K562 (cell line): ENCODE measurements around the gene OR10H5. TPM values are rescaled to one million over a fixed set of nuclear protein-coding genes. Genes with fewer than 3 reads are reported as not detected.

Experiments
- CREM ChIP-seq: IDR thresholded peaks from 2 replicates; pipeline ENCODE4 v1.6.1; 2014; ENCODE audit warnings: antibody characterized with exemption, low read depth
- HNRNPUL1 ChIP-seq: fragments of 200-400 bp; formaldehyde crosslinking; IDR thresholded peaks from 2 replicates; pipeline ENCODE4 v1.6.1; 2017; ENCODE audit warnings: low read length
- IRF2 ChIP-seq: sonication (generic); formaldehyde crosslinking; IDR thresholded peaks from 2 replicates; pipeline ENCODE4 v1.8.1; 2022; ENCODE audit warnings: mild to moderate bottlenecking, missing genetic modification reagents
- JUN ChIP-seq, 2 experiments: sonication (generic) in 1 of 2; formaldehyde crosslinking in 1 of 2; IDR thresholded peaks; 2 replicates each; pipeline versions ENCODE4 v1.6.1 to v1.8.0; 2012 to 2022; ENCODE audit warnings: borderline replicate concordance in 2 of 2, mild to moderate bottlenecking in 2 of 2, improper control_type of control experiment in 1 of 2, low read depth in 1 of 2, low read length in 1 of 2, missing genetic modification reagents in 1 of 2
- NELFE ChIP-seq: IDR thresholded peaks from 2 replicates; pipeline ENCODE4 v1.6.1; 2011; ENCODE audit warnings: mild to moderate bottlenecking; ENCODE audit not compliant: insufficient read depth, insufficient read length
- POLR3G ChIP-seq: IDR thresholded peaks from 2 replicates; pipeline ENCODE4 v1.6.1; 2011; ENCODE audit not compliant: insufficient read length, insufficient replicate concordance; ENCODE audit errors: extremely low read depth
- RHOXF2B ChIP-seq: fragments of 250-450 bp; sonication (Bioruptor Pico); conservative IDR thresholded peaks from 2 replicates; pipeline ENCODE4 v1.5.1; 2021
- TEAD1 ChIP-seq, 2 experiments: fragments of 450-650 bp in 1 of 2; sonication (generic) in 1 of 2; formaldehyde crosslinking; IDR thresholded peaks; 2 replicates each; pipeline versions ENCODE4 v1.4.0 to v1.8.0; 2020 to 2022; ENCODE audit warnings: mild to moderate bottlenecking in 2 of 2, missing genetic modification reagents in 1 of 2
- YY1 ChIP-seq, 3 experiments: IDR thresholded peaks; 2 replicates each; pipeline ENCODE4 v1.6.1; 2011; ENCODE audit warnings: low read length in 2 of 3, mild to moderate bottlenecking in 2 of 3, moderate library complexity in 2 of 3, borderline replicate concordance in 1 of 3, control low read depth in 1 of 3, low read depth in 1 of 3; ENCODE audit not compliant: insufficient read depth in 3 of 3, insufficient replicate concordance in 2 of 3, control insufficient read depth in 1 of 3, insufficient read length in 1 of 3; ENCODE audit errors: extremely low read depth in 1 of 3
- ZFX ChIP-seq: sonication (generic); formaldehyde crosslinking; IDR thresholded peaks from 2 replicates; pipeline ENCODE4 v1.8.0; 2022; ENCODE audit warnings: mild to moderate bottlenecking, missing genetic modification reagents, moderate library complexity
- ZNF589 ChIP-seq: fragments of 200-800 bp; sonication (Bioruptor generic); IDR thresholded peaks from 2 replicates; pipeline ENCODE4 v1.6.1; 2016; ENCODE audit warnings: low read depth, missing genetic modification characterization, missing compliant biosample characterization
- ZNF76 ChIP-seq: fragments of 250-450 bp; sonication (Bioruptor Pico); IDR thresholded peaks from 2 replicates; pipeline ENCODE4 v1.4.0; 2020; ENCODE audit warnings: mild to moderate bottlenecking, moderate library complexity, borderline replicate concordance
- polyA plus RNA-seq, 8 experiments: library from polyadenylated mRNA; depleted of rRNA in 4 of 8; stranded (reverse) in 5 of 8; unstranded in 3 of 8; fragments of >200 nt; fragmentation: Nextera tagmentation in 2 of 8; fragmentation: Illumina TruSeq in 1 of 8; extraction: Ambion mirVana in 2 of 8; extraction: Trizol in 1 of 8; gene quantifications; 2 replicates each; pipeline versions ENCODE4 v1.2.1 to v1.2.3, GENCODE V29; 2011 to 2014; ENCODE audit warnings: inconsistent platforms in 1 of 8, missing spikeins in 1 of 8
- total RNA-seq, 7 experiments: library from RNA; depleted of rRNA in 6 of 7; stranded (reverse); fragments of >200 nt in 6 of 7; fragmentation: Illumina TruSeq in 2 of 7; extraction: Trizol in 2 of 7; gene quantifications; 2 replicates each; pipeline versions ENCODE4 v1.2.1 to v1.2.3, GENCODE V29; 2011 to 2021; ENCODE audit warnings: low replicate concordance in 1 of 7
- TF ChIP-seq, protein P1 (sequence below): fragments of 450-650 bp; formaldehyde crosslinking; conservative IDR thresholded peaks from 2 replicates; pipeline ENCODE4 v1.4.0; 2022; ENCODE audit warnings: mild to moderate bottlenecking, missing genetic modification characterization
- TF ChIP-seq, protein P2 (sequence below): sonication (generic); formaldehyde crosslinking; IDR thresholded peaks from 2 replicates; pipeline ENCODE4 v1.5.0; 2020; ENCODE audit warnings: missing genetic modification reagents
- TF ChIP-seq, protein P3 (sequence below): fragments of 450-650 bp; IDR thresholded peaks from 2 replicates; pipeline ENCODE4 v1.6.1; 2016; ENCODE audit warnings: borderline replicate concordance

OR10H5 gene
- total and polyA plus RNA-seq, 9 of the 15 experiments (the other 6 are each of a cell fraction or from before 2014, with no cell fraction given): not detected

DNA sequence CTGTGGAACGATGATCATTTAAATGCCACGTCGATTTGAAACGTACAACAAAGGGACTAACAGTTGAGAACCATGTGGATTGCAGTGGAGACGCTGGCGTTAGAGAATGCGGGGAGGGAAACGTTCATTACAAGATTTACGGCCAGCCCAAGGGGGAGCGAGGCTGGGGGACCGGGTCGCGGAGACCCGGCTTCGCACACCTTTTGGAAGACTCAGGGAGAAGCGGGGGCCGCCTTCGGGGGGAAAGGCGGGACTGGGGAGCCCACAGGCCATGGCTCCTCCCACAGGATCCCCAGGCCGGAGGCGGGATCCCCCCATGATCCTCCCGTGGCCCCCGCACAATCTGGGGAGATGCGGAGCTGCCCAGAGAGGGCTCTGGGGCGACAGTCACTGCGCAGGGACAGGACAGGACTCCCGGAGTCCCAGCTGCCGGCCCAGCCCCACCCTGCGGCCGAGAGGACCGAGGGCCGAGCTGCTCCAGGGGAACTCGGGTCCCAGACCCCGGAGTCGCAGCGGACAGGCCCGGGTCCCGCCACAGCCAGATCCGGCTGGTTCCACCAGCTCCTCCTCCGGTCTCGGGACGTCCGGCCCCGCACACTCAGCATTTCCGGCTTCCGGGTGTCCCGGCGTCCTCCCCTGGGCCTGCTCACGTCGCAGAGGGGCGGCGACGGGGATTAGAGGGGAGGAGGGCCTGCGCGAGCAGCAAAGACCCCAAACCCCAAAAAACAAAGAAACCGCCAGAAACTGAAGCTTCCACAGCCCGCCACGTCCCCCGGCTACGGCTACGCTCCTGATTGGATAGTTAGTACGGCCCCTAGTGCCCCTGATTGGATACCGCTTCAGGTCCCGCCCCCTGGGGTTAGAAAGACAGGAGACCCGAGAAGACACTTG lies 49.1 kb downstream of the OR10H5 start (continued):
- TF ChIP-seq, protein P1, sequence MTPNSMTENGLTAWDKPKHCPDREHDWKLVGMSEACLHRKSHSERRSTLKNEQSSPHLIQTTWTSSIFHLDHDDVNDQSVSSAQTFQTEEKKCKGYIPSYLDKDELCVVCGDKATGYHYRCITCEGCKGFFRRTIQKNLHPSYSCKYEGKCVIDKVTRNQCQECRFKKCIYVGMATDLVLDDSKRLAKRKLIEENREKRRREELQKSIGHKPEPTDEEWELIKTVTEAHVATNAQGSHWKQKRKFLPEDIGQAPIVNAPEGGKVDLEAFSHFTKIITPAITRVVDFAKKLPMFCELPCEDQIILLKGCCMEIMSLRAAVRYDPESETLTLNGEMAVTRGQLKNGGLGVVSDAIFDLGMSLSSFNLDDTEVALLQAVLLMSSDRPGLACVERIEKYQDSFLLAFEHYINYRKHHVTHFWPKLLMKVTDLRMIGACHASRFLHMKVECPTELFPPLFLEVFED: peak; percentile 36; the same call in 1 of the 2 replicates
- TF ChIP-seq ZNF76 (CRISPR knock-in tag) (peak; percentile 80; the same call in 1 of the 2 replicates), CREM (peak; percentile 59), HNRNPUL1 (no peak), TEAD1 (CRISPR knock-in tag; IDR thresholded peaks at IDR 0.05) (peak in 1 of 2 experiments; percentile 83; a peak in 3 of 4 replicates), POLR3G (no peak), ZFX (peak; percentile 83), RHOXF2B (CRISPR knock-in tag) (0 out of 2 replicates have a peak, but pooled peaks have one; percentile 8), JUN (IDR thresholded peaks at IDR 0.05; ENCODE audit: borderline replicate concordance, low read depth, low read length) (peak; percentile 6; the same call in 1 of the 2 replicates), JUN (CRISPR knock-in tag; IDR thresholded peaks at IDR 0.05; ENCODE audit: borderline replicate concordance) (no peak), NELFE (no peak), ZNF589 (CRISPR knock-in tag) (no peak; the same call in 1 of the 2 replicates), YY1 (IDR thresholded peaks at IDR 0.05; ENCODE audit: borderline replicate concordance in 1 of 3, control insufficient read depth in 1 of 3, extremely low read depth in 1 of 3, insufficient read depth in 3 of 3, insufficient read length in 1 of 3, insufficient replicate concordance in 2 of 3, low read depth in 1 of 3, low read length in 2 of 3) (peak in 2 of 3 experiments; percentile 54 to 63), IRF2 (CRISPR knock-in tag) (no peak)
- TF ChIP-seq, protein P2, sequence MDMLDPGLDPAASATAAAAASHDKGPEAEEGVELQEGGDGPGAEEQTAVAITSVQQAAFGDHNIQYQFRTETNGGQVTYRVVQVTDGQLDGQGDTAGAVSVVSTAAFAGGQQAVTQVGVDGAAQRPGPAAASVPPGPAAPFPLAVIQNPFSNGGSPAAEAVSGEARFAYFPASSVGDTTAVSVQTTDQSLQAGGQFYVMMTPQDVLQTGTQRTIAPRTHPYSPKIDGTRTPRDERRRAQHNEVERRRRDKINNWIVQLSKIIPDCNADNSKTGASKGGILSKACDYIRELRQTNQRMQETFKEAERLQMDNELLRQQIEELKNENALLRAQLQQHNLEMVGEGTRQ (CRISPR knock-in tag): no peak
- TF ChIP-seq, protein P3, sequence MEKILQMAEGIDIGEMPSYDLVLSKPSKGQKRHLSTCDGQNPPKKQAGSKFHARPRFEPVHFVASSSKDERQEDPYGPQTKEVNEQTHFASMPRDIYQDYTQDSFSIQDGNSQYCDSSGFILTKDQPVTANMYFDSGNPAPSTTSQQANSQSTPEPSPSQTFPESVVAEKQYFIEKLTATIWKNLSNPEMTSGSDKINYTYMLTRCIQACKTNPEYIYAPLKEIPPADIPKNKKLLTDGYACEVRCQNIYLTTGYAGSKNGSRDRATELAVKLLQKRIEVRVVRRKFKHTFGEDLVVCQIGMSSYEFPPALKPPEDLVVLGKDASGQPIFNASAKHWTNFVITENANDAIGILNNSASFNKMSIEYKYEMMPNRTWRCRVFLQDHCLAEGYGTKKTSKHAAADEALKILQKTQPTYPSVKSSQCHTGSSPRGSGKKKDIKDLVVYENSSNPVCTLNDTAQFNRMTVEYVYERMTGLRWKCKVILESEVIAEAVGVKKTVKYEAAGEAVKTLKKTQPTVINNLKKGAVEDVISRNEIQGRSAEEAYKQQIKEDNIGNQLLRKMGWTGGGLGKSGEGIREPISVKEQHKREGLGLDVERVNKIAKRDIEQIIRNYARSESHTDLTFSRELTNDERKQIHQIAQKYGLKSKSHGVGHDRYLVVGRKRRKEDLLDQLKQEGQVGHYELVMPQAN: no peak
